Transverse colon (tissue), 1 donor: Measurements from ENCODE around the gene SLC32A1.

Experiments used
- EP300 ChIP-seq: sonication (generic); formaldehyde crosslinking; IDR thresholded peaks from one replicate; pipeline ENCODE4 v1.6.1; 2017; ENCODE audit warnings: antibody characterized with exemption, low read depth
- POLR2A ChIP-seq: fragments of 450-650 bp; IDR thresholded peaks from one replicate; pipeline ENCODE4 v1.6.1; 2016; ENCODE audit warnings: antibody characterized with exemption, mild to moderate bottlenecking, moderate library complexity

GRCh38 chr20:38703526-38703925 is 20.8 kb upstream of the SLC32A1 start:
- no peak for TF ChIP-seq POLR2A
- TF ChIP-seq EP300: no peak
